ENCODE results near the gene PROCA1.

Gene PROCA1

DNA sequence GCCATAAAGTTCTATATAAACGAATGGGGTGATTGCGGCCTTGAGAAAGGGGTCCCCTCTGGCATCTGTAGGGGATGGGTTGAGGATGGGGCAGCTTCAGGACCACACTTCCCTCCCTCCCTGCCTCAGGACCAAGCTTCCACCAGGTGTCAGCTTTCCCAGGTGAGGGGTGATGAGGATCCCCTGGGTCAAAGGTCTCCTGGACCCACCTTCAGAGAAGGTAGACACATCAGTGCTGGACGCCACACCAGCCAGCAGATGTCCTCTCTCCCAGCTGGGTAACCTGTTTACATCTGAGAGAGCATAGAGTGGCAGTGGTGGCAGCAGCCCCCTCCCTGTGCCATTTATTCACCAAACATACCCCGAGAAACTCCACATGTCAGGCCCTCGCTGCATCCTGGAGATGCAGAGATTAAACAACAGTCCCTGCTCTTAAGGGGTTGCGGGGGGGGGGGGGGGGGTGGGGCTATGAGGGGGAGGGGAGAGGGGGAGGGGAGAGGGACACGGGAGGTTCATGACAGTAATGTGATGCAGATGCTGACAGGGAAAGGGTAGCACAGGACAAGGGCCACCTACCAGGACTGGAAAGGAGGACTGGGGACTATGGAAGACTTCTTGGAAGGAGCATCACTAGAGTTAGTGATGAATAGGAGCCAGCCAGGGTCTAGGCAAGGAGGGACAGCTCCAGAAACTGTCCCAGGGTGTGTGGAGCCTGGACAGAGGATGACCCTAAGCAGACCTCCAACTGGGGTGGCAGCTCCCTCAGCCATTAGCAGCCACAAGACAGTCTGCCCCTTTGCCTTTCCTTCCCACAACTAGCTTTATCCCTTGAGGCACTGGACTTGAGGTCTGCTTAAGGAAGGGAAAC lies 5.0 kb downstream of the PROCA1 start:
- Histone ChIP-seq H4K20me1 (ENCODE audit: low read depth, low read length) (no peaks in the 10 kb centered on the region), H3K9me2 (replicated peaks; ENCODE audit: insufficient read depth, low read length) (no peaks in the 10 kb centered on the region), H3K27me3 (ENCODE audit: low read length) (no peaks in the 10 kb centered on the region), H2AFZ (ENCODE audit: low read depth, low read length, severe bottlenecking) (no peak overlapping the region), H3K9me3 (ENCODE audit: insufficient read depth, low read length) (no peaks in the 10 kb centered on the region), H3K27ac (ENCODE audit: low read depth, low read length) (no peak overlapping the region), H3K36me3 (ENCODE audit: low read length) (no peaks in the 10 kb centered on the region), H3F3A (ENCODE audit: insufficient read depth) (no peaks in the 10 kb centered on the region; the same call in 1 of the 2 replicates), H3K79me2 (ENCODE audit: insufficient read depth, low read length) (no peaks in the 10 kb centered on the region), H3K4me2 (ENCODE audit: low read depth, low read length, poor library complexity, severe bottlenecking) (no peak overlapping the region), H3K4me3 (ENCODE audit: insufficient read depth, low read length, poor library complexity, severe bottlenecking) (no peak overlapping the region), H3K9ac (ENCODE audit: low read length) (no peak overlapping the region)
- no peak for TF ChIP-seq EZH2phosphoT487 (conservative IDR thresholded peaks at IDR 0.05; ENCODE audit: low read length)
- TF ChIP-seq, protein P1, sequence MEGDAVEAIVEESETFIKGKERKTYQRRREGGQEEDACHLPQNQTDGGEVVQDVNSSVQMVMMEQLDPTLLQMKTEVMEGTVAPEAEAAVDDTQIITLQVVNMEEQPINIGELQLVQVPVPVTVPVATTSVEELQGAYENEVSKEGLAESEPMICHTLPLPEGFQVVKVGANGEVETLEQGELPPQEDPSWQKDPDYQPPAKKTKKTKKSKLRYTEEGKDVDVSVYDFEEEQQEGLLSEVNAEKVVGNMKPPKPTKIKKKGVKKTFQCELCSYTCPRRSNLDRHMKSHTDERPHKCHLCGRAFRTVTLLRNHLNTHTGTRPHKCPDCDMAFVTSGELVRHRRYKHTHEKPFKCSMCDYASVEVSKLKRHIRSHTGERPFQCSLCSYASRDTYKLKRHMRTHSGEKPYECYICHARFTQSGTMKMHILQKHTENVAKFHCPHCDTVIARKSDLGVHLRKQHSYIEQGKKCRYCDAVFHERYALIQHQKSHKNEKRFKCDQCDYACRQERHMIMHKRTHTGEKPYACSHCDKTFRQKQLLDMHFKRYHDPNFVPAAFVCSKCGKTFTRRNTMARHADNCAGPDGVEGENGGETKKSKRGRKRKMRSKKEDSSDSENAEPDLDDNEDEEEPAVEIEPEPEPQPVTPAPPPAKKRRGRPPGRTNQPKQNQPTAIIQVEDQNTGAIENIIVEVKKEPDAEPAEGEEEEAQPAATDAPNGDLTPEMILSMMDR (IDR thresholded peaks at IDR 0.05; ENCODE audit: insufficient read depth, low read length, poor library complexity, severe bottlenecking), result no peak

- TF ChIP-seq EZH2phosphoT487 (conservative IDR thresholded peaks at IDR 0.05; ENCODE audit: low read length), result no peak
- TF ChIP-seq, protein P1 (IDR thresholded peaks at IDR 0.05; ENCODE audit: insufficient read depth, low read length, poor library complexity, severe bottlenecking), result no peak
- Histone ChIP-seq H2AFZ (ENCODE audit: low read depth, low read length, severe bottlenecking) (no peak overlapping the region), H3K4me3 (ENCODE audit: insufficient read depth, low read length, poor library complexity, severe bottlenecking) (no peak overlapping the region), H3K4me2 (ENCODE audit: low read depth, low read length, poor library complexity, severe bottlenecking) (no peak overlapping the region), H3F3A (ENCODE audit: insufficient read depth) (no peaks in the 10 kb centered on the region; the same call in 1 of the 2 replicates), H4K20me1 (ENCODE audit: low read depth, low read length) (no peaks in the 10 kb centered on the region), H3K36me3 (ENCODE audit: low read length) (no peaks in the 10 kb centered on the region), H3K79me2 (ENCODE audit: insufficient read depth, low read length) (no peaks in the 10 kb centered on the region), H3K9me3 (ENCODE audit: insufficient read depth, low read length) (no peaks in the 10 kb centered on the region), H3K27ac (ENCODE audit: low read depth, low read length) (no peak overlapping the region), H3K9me2 (replicated peaks; ENCODE audit: insufficient read depth, low read length) (no peaks in the 10 kb centered on the region), H3K27me3 (ENCODE audit: low read length) (no peaks in the 10 kb centered on the region), H3K9ac (ENCODE audit: low read length) (no peak overlapping the region)
Measured at GRCh38 chr17:28705728-28706334, 5.9 kb downstream of the PROCA1 start.

DNA sequence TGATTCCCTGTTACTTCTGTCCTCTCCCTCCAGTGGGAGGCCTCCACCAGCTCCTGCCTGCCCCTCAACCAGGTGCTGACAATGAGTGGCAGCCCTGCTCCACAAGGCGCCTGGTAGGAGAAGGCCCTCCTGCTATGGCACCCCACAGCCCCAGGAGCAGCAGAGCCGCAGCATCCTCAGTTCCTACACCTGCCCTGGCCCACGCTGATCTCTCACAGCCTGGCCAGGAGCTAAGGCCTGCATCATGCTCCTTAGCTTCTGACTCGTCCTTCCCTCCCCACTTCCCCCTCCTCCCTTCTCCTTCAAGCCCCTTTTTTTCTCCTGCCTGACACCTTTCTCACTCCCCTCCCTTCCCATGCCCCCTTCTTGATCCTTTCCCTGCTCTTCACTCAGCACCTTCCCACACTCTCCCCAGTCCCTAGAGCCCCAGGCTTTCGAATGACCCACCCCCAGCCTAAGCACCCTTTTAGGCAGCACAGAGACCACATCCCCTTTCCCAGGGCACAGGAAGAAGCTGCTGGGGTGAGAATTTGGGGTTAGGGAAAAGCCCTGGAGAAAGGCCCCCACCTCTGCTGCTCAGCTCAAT lies 6.5 kb downstream of the PROCA1 start:
- Histone ChIP-seq H4K20me1 (ENCODE audit: low read depth, low read length) (no peaks in the 10 kb centered on the region), H3K36me3 (ENCODE audit: low read length) (no peaks in the 10 kb centered on the region), H3K79me2 (ENCODE audit: insufficient read depth, low read length) (no peaks in the 10 kb centered on the region), H3K4me2 (ENCODE audit: low read depth, low read length, poor library complexity, severe bottlenecking) (no peak overlapping the region), H3K4me3 (ENCODE audit: insufficient read depth, low read length, poor library complexity, severe bottlenecking) (no peak overlapping the region), H3K27ac (ENCODE audit: low read depth, low read length) (no peak overlapping the region), H3F3A (ENCODE audit: insufficient read depth) (no peaks in the 10 kb centered on the region; the same call in 1 of the 2 replicates), H3K9me2 (replicated peaks; ENCODE audit: insufficient read depth, low read length) (no peaks in the 10 kb centered on the region), H3K27me3 (ENCODE audit: low read length) (no peaks in the 10 kb centered on the region), H3K9ac (ENCODE audit: low read length) (no peak overlapping the region), H3K9me3 (ENCODE audit: insufficient read depth, low read length) (no peaks in the 10 kb centered on the region), H2AFZ (ENCODE audit: low read depth, low read length, severe bottlenecking) (no peak overlapping the region)
- TF ChIP-seq, protein P1 (IDR thresholded peaks at IDR 0.05; ENCODE audit: insufficient read depth, low read length, poor library complexity, severe bottlenecking), result no peak
- TF ChIP-seq EZH2phosphoT487 (conservative IDR thresholded peaks at IDR 0.05; ENCODE audit: low read length), result no peak

Data from SU-DHL-6 (cell line).